ENCODE results near the gene HNRNPA0. TPM values are rescaled to one million over a fixed set of nuclear protein-coding genes. Genes with fewer than 3 reads are reported as not detected.

Gene HNRNPA0
- total and polyA plus RNA-seq, 5 donors from 2014 or later, result 14.0 to 38.1 (median 15.8) TPM

DNA sequence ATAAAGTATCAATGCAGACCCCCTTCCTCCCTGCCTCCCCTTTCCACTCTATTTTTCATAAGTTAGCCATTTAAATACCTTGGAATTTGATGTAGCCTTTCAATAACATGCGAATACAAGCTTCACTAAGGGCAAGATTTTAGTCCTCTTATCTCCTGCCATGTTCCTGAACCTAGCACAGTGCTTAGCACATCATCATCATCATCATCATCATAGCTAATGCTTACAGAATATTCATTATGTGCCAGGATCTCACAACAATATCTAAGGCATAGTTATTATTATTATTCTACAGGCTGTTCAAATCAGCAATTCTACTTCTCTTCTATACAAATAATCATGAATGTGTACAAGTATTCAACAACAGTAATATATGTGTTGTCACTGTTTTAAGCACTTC, 38.7 kb downstream of the HNRNPA0 start:
- Histone ChIP-seq H3K27me3 (ENCODE audit: control insufficient read depth, insufficient read depth, low read length) (no peaks in the 10 kb centered on the region), H3K27ac (ENCODE audit: insufficient read depth, low read length, poor library complexity, severe bottlenecking) (no peak overlapping the region), H3K9me3 (ENCODE audit: control insufficient read depth in 2 of 2, low read length in 2 of 2) (peaks cover 0 to 4% of the 10 kb centered on the region in 2 experiments), H3K36me3 (ENCODE audit: control insufficient read depth, insufficient read depth, low read length) (peaks cover 19% of the 10 kb centered on the region), H3K4me3 (ENCODE audit: low read depth, low read length) (no peak overlapping the region), H3K4me1 (ENCODE audit: control insufficient read depth, insufficient read depth, low read length, poor library complexity, severe bottlenecking) (no peaks in the 10 kb centered on the region)
- Mint-ChIP-seq H3K4me3 (no peak overlapping the region), H3K27me3 (no peaks in the 10 kb centered on the region), H3K36me3 (peaks cover 63% of the 10 kb centered on the region), H3K27ac (no peak overlapping the region), H3K4me1 (peaks cover 0 to 7% (median 4%) of the 10 kb centered on the region in 4 donors), H3K9me3 (peaks cover 0 to 16% (median 4%) of the 10 kb centered on the region in 7 donors)
- DNase-seq, result no peak
- no peak for ATAC-seq (ENCODE audit: low read depth in 2 of 2)

DNA sequence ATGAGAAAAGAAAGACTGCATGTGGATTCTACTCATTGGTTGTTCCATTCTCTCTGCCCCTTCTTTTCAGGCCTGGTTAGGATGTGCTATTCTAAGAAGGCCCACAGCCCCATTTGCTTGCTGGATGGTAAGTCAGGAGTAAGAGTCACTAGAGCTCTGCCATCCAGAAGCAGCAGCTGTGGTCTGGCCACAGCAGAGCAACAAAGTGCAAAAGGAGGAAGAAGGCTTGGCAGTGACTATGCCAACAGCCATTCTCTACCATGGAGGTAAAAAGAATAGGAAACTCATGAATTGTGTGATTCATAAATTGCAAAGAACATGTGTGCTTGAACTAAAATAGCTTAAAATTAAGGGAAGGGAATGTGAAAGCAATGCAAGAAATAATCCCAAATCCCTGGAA, 39.2 kb downstream of the HNRNPA0 start:
- Histone ChIP-seq H3K27me3 (ENCODE audit: control insufficient read depth, insufficient read depth, low read length) (no peaks in the 10 kb centered on the region), H3K4me1 (ENCODE audit: control insufficient read depth, insufficient read depth, low read length, poor library complexity, severe bottlenecking) (no peaks in the 10 kb centered on the region), H3K36me3 (ENCODE audit: control insufficient read depth, insufficient read depth, low read length) (peaks cover 15% of the 10 kb centered on the region), H3K9me3 (ENCODE audit: control insufficient read depth in 2 of 2, low read length in 2 of 2) (peaks cover 0 to 4% of the 10 kb centered on the region in 2 experiments), H3K4me3 (ENCODE audit: low read depth, low read length) (no peak overlapping the region), H3K27ac (ENCODE audit: insufficient read depth, low read length, poor library complexity, severe bottlenecking) (no peak overlapping the region)
- H3K27me3 Mint-ChIP-seq, result no peaks in the 10 kb centered on the region
- ATAC-seq (ENCODE audit: low read depth in 2 of 2) (no peak), DNase-seq (no peak)
- H3K9me3 Mint-ChIP-seq, result peaks cover 0 to 16% (median 4%) of the 10 kb centered on the region in 7 donors
- no peak overlapping the region for H3K4me3 Mint-ChIP-seq
- peaks cover 0 to 7% (median 4%) of the 10 kb centered on the region in 4 donors for H3K4me1 Mint-ChIP-seq
- peaks cover 64% of the 10 kb centered on the region for H3K36me3 Mint-ChIP-seq
- H3K27ac Mint-ChIP-seq, result no peak overlapping the region

DNA sequence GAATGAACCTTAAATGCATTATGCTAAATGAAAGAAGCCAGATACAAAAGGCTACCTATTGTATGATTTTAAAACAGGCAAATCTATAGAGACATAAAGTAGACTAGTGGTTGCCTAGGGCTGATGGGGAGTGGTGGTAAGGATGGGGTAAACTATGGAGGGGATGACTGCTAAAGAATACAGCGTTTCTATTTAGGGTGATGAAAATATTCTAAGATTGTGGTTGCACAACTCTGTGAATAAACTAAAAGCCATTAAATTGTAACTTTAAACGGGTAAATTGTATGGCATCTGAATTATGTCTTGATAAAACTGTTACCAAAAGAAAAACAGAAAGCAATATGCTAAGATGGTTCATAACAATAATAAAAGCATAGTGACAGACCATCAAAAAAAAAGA, 39.7 kb downstream of the HNRNPA0 start:
- Mint-ChIP-seq H3K36me3 (peaks cover 65% of the 10 kb centered on the region), H3K27ac (no peak overlapping the region), H3K9me3 (peaks cover 0 to 16% (median 4%) of the 10 kb centered on the region in 7 donors)

DNA sequence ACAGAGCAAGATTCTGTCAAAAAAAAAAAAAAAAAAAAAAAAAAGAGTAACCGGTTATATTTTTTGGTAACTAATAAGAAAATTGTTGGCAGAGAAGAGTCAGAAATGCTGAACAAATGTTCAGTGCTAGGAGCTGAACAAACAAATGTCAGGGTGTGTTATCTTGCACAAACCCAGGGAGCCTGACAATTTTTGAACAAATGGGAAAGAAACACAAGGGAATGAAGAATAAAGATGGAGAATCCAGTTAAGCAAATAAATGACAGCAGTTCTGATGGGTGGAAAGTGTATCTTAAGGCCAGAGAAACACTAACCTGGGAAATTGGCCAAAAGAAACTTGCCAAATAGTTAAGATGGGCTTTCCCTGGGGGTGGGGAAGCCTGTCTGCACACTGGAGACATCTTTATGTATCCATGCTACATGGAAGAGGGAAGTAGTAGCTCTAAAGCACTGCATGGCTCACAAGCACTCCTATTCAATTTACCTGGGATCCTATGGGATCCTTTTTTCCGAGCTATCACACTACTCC, 42.0 kb downstream of the HNRNPA0 start:
- no peak overlapping the region for H3K27ac Mint-ChIP-seq
- H3K4me1 Mint-ChIP-seq, result peaks cover 0 to 7% (median 3%) of the 10 kb centered on the region in 4 donors
- Histone ChIP-seq H3K9me3 (ENCODE audit: control insufficient read depth in 2 of 2, low read length in 2 of 2) (peaks cover 0 to 4% of the 10 kb centered on the region in 2 experiments), H3K4me3 (ENCODE audit: low read depth, low read length) (no peak overlapping the region), H3K27ac (ENCODE audit: insufficient read depth, low read length, poor library complexity, severe bottlenecking) (no peak overlapping the region), H3K4me1 (ENCODE audit: control insufficient read depth, insufficient read depth, low read length, poor library complexity, severe bottlenecking) (no peaks in the 10 kb centered on the region), H3K27me3 (ENCODE audit: control insufficient read depth, insufficient read depth, low read length) (no peaks in the 10 kb centered on the region), H3K36me3 (ENCODE audit: control insufficient read depth, insufficient read depth, low read length) (peaks cover 30% of the 10 kb centered on the region)
- peaks cover 71% of the 10 kb centered on the region for H3K36me3 Mint-ChIP-seq
- peaks cover 0 to 16% (median 4%) of the 10 kb centered on the region in 7 donors for H3K9me3 Mint-ChIP-seq
- DNase-seq (no peak), ATAC-seq (ENCODE audit: low read depth in 2 of 2) (no peak)
- no peak overlapping the region for H3K4me3 Mint-ChIP-seq
- H3K27me3 Mint-ChIP-seq, result no peaks in the 10 kb centered on the region

More for the DNA sequence above, 39.7 kb downstream of the HNRNPA0 start:
- Histone ChIP-seq H3K9me3 (ENCODE audit: control insufficient read depth in 2 of 2, low read length in 2 of 2) (peaks cover 0 to 4% of the 10 kb centered on the region in 2 experiments), H3K4me3 (ENCODE audit: low read depth, low read length) (no peak overlapping the region), H3K4me1 (ENCODE audit: control insufficient read depth, insufficient read depth, low read length, poor library complexity, severe bottlenecking) (no peaks in the 10 kb centered on the region), H3K36me3 (ENCODE audit: control insufficient read depth, insufficient read depth, low read length) (peaks cover 15% of the 10 kb centered on the region), H3K27ac (ENCODE audit: insufficient read depth, low read length, poor library complexity, severe bottlenecking) (no peak overlapping the region), H3K27me3 (ENCODE audit: control insufficient read depth, insufficient read depth, low read length) (no peaks in the 10 kb centered on the region)
- DNase-seq (no peak), ATAC-seq (ENCODE audit: low read depth in 2 of 2) (no peak)
- Mint-ChIP-seq H3K4me3 (no peak overlapping the region), H3K27me3 (no peaks in the 10 kb centered on the region), H3K4me1 (peaks cover 0 to 7% (median 3%) of the 10 kb centered on the region in 4 donors)

DNA sequence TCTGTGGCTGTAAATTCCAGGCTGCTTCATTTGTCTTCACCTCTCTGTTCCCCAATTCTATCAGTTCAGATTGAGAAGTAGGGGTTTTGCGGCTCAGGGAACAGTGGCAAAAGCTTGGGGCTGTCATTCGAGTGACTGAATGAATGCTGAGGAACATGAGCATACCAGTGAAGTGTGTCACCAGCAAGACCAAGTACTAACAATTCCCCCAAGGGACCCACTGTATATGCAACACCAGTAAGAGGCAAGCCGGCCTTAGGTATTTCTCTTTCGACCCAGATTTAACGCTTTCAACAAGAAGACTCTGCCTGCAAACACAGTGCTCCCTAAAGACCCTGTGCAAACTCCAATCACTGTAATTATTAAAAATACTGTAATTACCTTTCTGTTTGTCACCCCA, 44.1 kb downstream of the HNRNPA0 start:
- H3K36me3 ChIP-seq (ENCODE audit: control insufficient read depth, insufficient read depth, low read length), result peaks cover 38% of the 10 kb centered on the region
- no peaks in the 10 kb centered on the region for H3K27me3 ChIP-seq (ENCODE audit: control insufficient read depth, insufficient read depth, low read length)
- Mint-ChIP-seq H3K36me3 (peaks cover 73% of the 10 kb centered on the region), H3K9me3 (peaks cover 0 to 16% (median 4%) of the 10 kb centered on the region in 7 donors), H3K27me3 (no peaks in the 10 kb centered on the region), H3K27ac (no peak overlapping the region), H3K4me3 (no peak overlapping the region), H3K4me1 (peaks cover 0 to 7% (median under 1%) of the 10 kb centered on the region in 4 donors)
- H3K4me1 ChIP-seq (ENCODE audit: control insufficient read depth, insufficient read depth, low read length, poor library complexity, severe bottlenecking), result no peaks in the 10 kb centered on the region
- peaks cover 0 to 4% of the 10 kb centered on the region in 2 experiments for H3K9me3 ChIP-seq (ENCODE audit: control insufficient read depth in 2 of 2, low read length in 2 of 2)
- H3K27ac ChIP-seq (ENCODE audit: insufficient read depth, low read length, poor library complexity, severe bottlenecking), result no peak overlapping the region
- ATAC-seq (ENCODE audit: low read depth in 2 of 2) (no peak), DNase-seq (no peak)
- no peak overlapping the region for H3K4me3 ChIP-seq (ENCODE audit: low read depth, low read length)

DNA sequence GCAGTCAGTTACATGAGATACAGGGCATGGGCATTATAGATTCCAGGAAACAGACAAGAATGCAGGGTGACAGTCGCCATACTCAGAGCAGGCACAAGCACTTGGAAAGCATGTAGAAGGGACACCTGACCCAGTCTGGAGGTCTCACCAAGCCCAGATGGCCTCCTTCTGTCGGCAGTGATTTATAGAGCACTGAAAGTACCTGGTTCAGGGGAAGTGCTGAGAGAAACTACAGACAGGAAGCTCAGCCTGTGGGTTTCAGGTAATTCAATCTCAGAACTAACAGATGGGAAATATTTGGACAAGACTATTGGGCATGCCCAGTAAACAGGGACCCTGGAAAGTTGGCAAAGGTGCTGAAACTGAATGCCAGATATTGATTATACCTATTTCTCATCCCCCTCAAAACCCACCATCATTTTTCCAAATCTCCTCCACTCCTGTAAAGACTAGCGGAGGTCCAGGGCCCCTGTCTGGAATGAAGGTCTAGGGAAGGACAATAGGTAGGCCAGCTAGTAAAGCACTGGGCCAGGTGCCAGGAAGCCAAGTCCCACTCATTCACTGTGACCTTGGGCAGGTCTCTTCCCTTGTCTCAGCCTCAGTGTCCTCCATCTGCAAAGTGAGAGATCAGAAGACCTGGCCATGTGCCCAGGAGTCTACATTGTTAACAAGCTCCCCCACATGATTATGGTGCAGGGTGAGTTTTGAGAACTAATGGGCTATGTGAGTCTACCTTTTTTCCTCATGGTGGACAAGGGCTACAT, 45.2 kb downstream of the HNRNPA0 start:
- H3K27me3 Mint-ChIP-seq, result no peaks in the 10 kb centered on the region
- H3K4me3 Mint-ChIP-seq, result no peak overlapping the region
- ATAC-seq (ENCODE audit: low read depth in 2 of 2) (no peak), DNase-seq (no peak)
- no peak overlapping the region for H3K27ac Mint-ChIP-seq
- peaks cover 0 to 9% (median 2%) of the 10 kb centered on the region in 7 donors for H3K9me3 Mint-ChIP-seq
- Histone ChIP-seq H3K9me3 (ENCODE audit: control insufficient read depth in 2 of 2, low read length in 2 of 2) (no peaks in the 10 kb centered on the region), H3K36me3 (ENCODE audit: control insufficient read depth, insufficient read depth, low read length) (peaks cover 32% of the 10 kb centered on the region), H3K4me3 (ENCODE audit: low read depth, low read length) (no peak overlapping the region), H3K4me1 (ENCODE audit: control insufficient read depth, insufficient read depth, low read length, poor library complexity, severe bottlenecking) (no peaks in the 10 kb centered on the region), H3K27ac (ENCODE audit: insufficient read depth, low read length, poor library complexity, severe bottlenecking) (no peak overlapping the region), H3K27me3 (ENCODE audit: control insufficient read depth, insufficient read depth, low read length) (no peaks in the 10 kb centered on the region)
- peaks cover 66% of the 10 kb centered on the region for H3K36me3 Mint-ChIP-seq
- H3K4me1 Mint-ChIP-seq, result peaks cover 0 to 1% (median 0%) of the 10 kb centered on the region in 4 donors

DNA sequence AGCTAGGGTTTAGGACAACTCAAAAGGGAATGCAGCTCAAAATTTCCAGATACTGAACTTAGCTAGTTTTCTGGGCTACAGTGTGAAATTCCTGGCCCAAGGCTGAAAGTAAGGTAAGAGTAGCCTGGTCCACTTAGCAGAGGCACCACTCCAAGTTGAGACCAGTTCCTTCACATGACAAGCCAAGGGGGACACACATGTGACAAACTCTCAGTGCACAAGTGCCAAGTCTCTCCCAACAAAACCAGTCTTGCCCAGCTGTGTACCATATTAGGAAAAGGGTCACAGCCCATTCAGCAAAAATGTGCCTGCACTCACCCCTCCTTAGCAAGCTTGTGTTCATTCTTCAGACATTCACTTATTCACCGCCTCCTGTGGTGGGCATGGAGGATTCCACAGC, 46.1 kb downstream of the HNRNPA0 start:
- Histone ChIP-seq H3K36me3 (ENCODE audit: control insufficient read depth, insufficient read depth, low read length) (peaks cover 33% of the 10 kb centered on the region), H3K27ac (ENCODE audit: insufficient read depth, low read length, poor library complexity, severe bottlenecking) (no peak overlapping the region), H3K9me3 (ENCODE audit: control insufficient read depth in 2 of 2, low read length in 2 of 2) (no peaks in the 10 kb centered on the region), H3K27me3 (ENCODE audit: control insufficient read depth, insufficient read depth, low read length) (no peaks in the 10 kb centered on the region), H3K4me1 (ENCODE audit: control insufficient read depth, insufficient read depth, low read length, poor library complexity, severe bottlenecking) (no peaks in the 10 kb centered on the region), H3K4me3 (ENCODE audit: low read depth, low read length) (no peak overlapping the region)
- H3K4me1 Mint-ChIP-seq, result peaks cover 0 to 1% (median 0%) of the 10 kb centered on the region in 4 donors
- no peak for DNase-seq
- no peak overlapping the region for H3K27ac Mint-ChIP-seq
- no peaks in the 10 kb centered on the region for H3K27me3 Mint-ChIP-seq
- H3K9me3 Mint-ChIP-seq, result peaks cover 0 to 6% (median 2%) of the 10 kb centered on the region in 7 donors
- no peak for ATAC-seq (ENCODE audit: low read depth in 2 of 2)
- H3K4me3 Mint-ChIP-seq, result no peak overlapping the region
- H3K36me3 Mint-ChIP-seq, result peaks cover 71% of the 10 kb centered on the region
